ENCODE data around the gene LZTFL1. TPM values are rescaled to one million over a fixed set of nuclear protein-coding genes. Genes with fewer than 3 reads are reported as not detected.

Gene LZTFL1
- total and polyA plus RNA-seq, 8 donors = 17.0 to 66.8 (median 50.8) TPM

GRCh38 chr3:45872569-45872968, 30.6 kb upstream of the LZTFL1 start:
- H3K27ac ChIP-seq = no peak overlapping the region
- DNase-seq (no peak), ATAC-seq (no peak)
- TF ChIP-seq CTCF (IDR thresholded peaks at IDR 0.05) = no peak
- intact Hi-C loops (cut with DNase I) = no loop called here
- H3K4me1 ChIP-seq = no peaks in the 10 kb centered on the region
- no peaks in the 10 kb centered on the region for H3K27me3 ChIP-seq
- H3K9me3 ChIP-seq = no peaks in the 10 kb centered on the region
- H3K4me3 ChIP-seq = no peak overlapping the region
- H3K36me3 ChIP-seq = no peaks in the 10 kb centered on the region

- TF ChIP-seq CTCF (IDR thresholded peaks at IDR 0.05) = no peak
- H3K4me1 ChIP-seq = no peaks in the 10 kb centered on the region
- no peaks in the 10 kb centered on the region for H3K9me3 ChIP-seq
- H3K27me3 ChIP-seq = no peaks in the 10 kb centered on the region
- intact Hi-C loops (cut with DNase I) = no loop called here
- DNase-seq = no peak
- no peak overlapping the region for H3K4me3 ChIP-seq
- ATAC-seq = no peak
- no peak overlapping the region for H3K27ac ChIP-seq
- H3K36me3 ChIP-seq = no peaks in the 10 kb centered on the region
Measured at GRCh38 chr3:45871780-45872179, 29.9 kb upstream of the LZTFL1 start.

- TF ChIP-seq CTCF (IDR thresholded peaks at IDR 0.05) = no peak
- Histone ChIP-seq H3K27me3 (no peaks in the 10 kb centered on the region), H3K36me3 (no peaks in the 10 kb centered on the region), H3K9me3 (no peaks in the 10 kb centered on the region), H3K4me1 (no peaks in the 10 kb centered on the region), H3K4me3 (no peak overlapping the region), H3K27ac (no peak overlapping the region)
- DNase-seq (no peak), ATAC-seq (no peak)
- intact Hi-C loops (cut with DNase I) = no loop called here
Measured at GRCh38 chr3:45870099-45870498, 28.2 kb upstream of the LZTFL1 start.

GRCh38 chr3:45869638-45870037, 27.7 kb upstream of the LZTFL1 start:
- Histone ChIP-seq H3K4me1 (no peaks in the 10 kb centered on the region), H3K4me3 (no peak overlapping the region), H3K36me3 (no peaks in the 10 kb centered on the region), H3K27ac (no peak overlapping the region), H3K27me3 (no peaks in the 10 kb centered on the region), H3K9me3 (no peaks in the 10 kb centered on the region)
- intact Hi-C loops (cut with DNase I) = no loop called here
- ATAC-seq (no peak), DNase-seq (no peak)
- no peak for TF ChIP-seq CTCF (IDR thresholded peaks at IDR 0.05)

- H3K27me3 ChIP-seq = no peaks in the 10 kb centered on the region
- no peak for DNase-seq
- H3K27ac ChIP-seq = no peak overlapping the region
- intact Hi-C loops (cut with DNase I) = no loop called here
- no peaks in the 10 kb centered on the region for H3K4me1 ChIP-seq
- H3K9me3 ChIP-seq = peaks cover 0 to 2% of the 10 kb centered on the region in 2 donors
- no peak overlapping the region for H3K4me3 ChIP-seq
- ATAC-seq = no peak
- no peak for TF ChIP-seq CTCF (IDR thresholded peaks at IDR 0.05)
- H3K36me3 ChIP-seq = no peaks in the 10 kb centered on the region
Measured at GRCh38 chr3:45868650-45869049, 26.7 kb upstream of the LZTFL1 start.

All from left lung (tissue), 10 donors.